Suppressor macrophage (primary cell): Measurements from ENCODE around the gene CTDSPL2.
"Not testable (repeated sequence)": the region's sequence is repeated elsewhere in the genome, so short reads cannot be mapped to it uniquely, and the experiment has no call there.

Source experiments
- DNase-seq, 4 experiments: peaks; one replicate each; pipeline ENCODE4 v3.0.0-alpha.2; 2020 to 2022
- total RNA-seq, 17 experiments: gene quantifications; one replicate each; lab custom pipeline; 2026; ENCODE audit warnings: mixed read lengths in 6 of 17, inconsistent platforms in 3 of 17; lab: John Stamatoyannopoulos, UW

Gene CTDSPL2
- total RNA-seq: 30.0 to 82.4 (median 50.7) reads per million in 17 experiments

DNA sequence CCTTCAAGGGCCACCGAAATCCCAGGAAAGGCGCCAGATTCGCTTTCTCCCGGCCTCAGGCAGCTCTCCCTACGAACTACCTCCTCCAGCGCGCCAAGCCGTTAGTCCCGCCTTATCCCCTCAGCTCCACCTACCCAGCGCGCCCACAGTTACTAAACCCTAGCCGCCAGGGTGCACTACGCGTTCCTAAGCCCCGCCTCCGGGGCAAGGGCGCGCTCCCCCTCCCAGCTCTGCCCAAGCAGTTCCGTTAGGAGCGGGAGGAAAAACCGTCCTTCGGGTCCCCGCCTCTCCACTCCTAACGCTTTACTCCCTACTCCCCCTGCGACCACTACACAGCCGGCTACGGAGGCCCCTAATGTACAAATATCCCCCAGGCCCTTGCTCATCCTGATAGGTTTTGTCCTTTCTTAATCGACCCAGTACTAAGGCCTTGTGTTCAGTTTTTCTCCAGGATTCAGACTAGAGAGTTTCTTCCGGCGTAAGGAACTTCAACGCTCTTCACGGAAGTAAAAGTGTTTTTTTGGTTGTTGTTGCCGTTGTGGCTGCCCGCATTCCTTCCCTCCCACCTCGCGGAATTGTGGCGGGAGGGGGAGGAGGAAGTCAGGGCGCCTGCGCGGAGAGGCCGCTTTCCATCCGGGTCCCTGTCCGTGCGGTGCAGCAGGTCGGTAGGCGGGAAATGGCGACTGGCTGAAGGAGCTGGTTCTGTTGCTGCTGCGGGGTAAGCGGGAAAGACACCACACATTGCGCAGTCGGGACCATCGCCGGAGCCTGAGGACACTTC lies at the start of gene CTDSPL2:
TSS of gene CTDSPL2 (plus strand) at position 655 of the 781 bp plus-strand sequence. CDS start 31,386 bp downstream, outside the sequence.
- DNase-seq: peak; percentile 98 to 99 (median 99)

DNA sequence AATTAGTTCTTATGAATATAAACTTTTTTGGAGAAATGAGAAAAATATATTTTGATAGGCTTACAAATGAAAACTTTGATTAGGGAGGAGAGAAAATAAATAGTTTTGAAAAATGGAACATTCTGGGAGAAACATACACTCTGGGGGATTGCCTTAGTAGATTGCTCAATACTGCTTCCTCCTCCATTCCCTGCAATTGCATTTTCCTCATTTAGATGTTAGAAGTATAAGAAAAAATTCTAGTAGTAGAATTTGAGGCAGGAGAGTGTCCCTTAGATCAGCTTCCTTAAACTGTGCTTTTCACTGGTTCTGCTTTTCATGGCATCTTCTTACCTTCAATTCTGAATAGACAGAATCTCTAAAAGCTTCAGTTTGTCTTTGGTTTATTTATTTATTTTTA lies 46.2 kb upstream of the CTDSPL2 start:
- DNase-seq: peak; percentile 13 to 69 (median 44)

DNA sequence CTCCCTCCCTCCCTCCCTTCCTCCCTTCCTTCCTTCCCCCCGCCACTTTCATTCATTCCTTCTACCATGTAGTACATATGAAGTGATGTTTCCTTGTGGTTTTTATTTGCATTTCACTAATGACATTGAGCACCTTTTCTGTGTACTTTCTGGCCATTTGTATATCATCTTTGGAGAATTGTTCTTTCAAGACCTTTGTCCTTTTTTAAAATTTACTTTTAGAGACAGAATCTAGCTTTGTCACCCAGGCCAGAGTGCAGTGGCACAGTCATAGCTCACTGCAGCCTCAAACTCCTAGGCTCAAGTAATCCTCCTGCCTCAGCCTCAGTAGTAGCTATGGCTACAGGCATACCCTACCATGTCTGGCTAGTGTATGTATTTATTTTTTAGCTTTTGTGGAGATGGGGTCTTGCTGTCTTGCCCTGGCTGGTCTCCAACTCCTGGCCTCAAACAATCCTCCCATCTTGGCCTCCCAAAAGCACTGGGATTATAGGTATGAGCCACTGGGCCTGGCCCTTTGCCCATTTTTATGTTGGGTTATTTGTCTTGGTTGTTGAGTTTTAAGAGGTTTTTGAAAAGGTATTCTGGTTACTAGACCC lies 42.0 kb upstream of the CTDSPL2 start:
- no peak for DNase-seq

DNA sequence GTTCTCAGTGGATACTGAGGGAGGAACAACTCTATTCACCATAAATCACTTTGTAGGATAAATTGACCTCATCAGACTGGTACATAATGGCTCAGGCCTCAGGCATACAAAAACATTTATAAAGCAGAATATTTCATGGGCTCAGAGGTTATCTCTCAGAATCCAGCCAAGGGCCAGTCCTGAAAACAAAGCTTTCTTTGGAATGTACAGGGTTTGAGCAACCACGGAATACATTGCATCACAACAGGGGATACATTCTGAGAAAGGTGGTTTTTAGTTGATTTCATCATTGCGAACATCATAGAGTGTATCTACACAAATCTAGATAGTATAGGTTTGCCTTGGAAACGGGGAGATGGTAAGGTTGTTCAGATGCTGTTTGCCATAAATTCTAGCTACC lies 33.4 kb upstream of the CTDSPL2 start:
- no peak for DNase-seq

DNA sequence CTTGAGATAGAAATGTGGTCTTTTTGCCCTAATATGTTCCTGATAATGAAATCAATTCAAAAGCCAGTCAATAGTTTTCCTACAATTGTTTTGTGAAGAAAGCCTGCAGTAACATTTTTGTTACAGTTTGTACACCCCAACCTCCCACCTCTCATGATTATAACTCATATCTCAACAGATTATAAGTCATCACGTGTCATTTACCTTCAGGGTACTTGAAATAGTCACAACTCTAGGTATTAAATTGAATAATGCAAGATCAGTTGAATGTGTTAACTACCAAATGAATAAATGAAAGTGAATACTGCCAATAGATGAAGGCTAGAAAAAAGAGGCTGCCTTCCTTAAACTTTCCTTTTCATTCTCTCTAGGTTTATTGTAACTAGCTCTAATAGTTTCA lies 32.9 kb upstream of the CTDSPL2 start:
- DNase-seq: no peak

DNA sequence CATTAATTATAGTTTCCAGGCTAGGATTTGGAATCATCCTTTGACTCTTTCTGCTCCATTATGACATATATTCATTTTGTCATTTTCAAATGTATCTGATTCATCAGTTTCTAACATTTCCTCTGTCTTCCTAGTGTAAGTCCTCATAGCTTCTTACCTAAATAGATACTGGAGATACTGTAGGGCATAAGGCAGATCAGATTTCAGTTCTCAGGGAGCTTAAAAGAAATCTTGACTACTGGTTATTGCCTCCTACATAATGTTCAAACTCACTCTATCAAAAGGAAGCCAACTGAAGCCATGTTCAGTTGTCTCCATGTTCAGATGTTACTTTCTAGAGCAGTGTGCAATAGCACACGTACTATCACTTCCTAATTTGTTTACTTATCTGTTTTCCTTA lies 29.6 kb upstream of the CTDSPL2 start:
- no peak for DNase-seq

DNA sequence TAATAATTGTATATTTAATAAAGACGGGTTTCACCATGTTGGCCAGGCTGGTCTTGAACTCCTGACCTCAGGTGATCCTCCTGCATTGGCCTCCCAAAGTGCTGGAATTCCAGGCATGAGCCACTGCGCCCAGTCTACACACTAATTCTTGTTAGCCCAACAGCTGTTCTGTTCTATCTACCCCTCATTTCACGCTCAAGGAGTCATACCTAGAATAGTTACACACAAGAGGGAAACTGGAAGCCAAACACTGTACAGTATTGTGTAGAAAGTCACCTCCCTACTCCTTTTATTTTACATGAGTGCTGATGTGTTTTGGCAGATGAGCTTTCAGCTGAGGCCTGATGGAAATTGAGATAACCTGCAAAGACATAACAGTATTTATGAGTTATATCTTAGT lies 13.4 kb upstream of the CTDSPL2 start:
- DNase-seq: no peak

DNA sequence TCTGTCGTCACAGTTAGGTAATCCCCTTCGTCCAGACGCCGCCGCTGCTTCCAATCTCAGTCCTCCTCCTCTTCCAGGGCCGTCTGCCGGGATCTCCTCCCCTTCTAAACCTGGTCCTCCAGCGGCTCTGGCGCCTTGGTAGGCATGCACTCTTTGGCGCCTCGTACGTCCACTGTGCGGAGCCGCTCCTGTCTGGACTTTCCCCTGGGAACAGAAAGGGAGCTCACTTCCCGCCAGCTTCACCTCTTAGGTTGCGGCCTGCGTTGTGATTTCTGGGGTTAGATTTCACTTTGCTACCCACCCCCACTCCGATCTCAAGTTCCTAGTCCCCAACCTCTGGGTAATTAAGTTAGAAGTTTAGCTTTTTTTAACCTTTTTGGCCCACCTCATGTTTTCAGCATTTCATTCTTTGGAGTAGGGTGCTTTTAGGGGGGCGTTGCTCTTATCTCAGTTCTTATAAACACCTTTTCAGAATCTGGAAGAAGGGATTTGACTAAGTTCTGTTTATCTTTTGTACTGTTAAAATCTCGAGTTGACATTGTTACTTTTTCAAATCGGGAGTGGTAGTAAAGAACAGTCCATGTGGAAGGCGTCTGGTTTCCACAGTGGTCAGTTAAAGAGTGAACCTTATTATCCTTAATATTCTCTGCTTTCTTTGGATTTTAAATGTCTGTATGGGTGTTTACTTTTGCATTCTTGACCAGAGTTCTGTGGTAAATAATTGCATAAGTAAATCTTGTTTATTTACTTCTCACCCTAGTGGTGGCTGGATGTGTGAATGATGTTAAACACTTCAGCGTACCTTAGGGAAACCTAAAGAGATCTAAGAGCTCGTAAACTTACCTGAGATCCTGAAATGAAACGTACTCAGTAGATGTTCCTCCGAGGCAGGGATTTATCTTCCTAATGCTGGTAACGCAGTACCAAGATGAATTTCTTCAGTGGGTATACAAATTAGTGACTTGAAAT lies 611 bp downstream of the CTDSPL2 start:
- DNase-seq: peak in 2 of 4 experiments; percentile 10 to 11

DNA sequence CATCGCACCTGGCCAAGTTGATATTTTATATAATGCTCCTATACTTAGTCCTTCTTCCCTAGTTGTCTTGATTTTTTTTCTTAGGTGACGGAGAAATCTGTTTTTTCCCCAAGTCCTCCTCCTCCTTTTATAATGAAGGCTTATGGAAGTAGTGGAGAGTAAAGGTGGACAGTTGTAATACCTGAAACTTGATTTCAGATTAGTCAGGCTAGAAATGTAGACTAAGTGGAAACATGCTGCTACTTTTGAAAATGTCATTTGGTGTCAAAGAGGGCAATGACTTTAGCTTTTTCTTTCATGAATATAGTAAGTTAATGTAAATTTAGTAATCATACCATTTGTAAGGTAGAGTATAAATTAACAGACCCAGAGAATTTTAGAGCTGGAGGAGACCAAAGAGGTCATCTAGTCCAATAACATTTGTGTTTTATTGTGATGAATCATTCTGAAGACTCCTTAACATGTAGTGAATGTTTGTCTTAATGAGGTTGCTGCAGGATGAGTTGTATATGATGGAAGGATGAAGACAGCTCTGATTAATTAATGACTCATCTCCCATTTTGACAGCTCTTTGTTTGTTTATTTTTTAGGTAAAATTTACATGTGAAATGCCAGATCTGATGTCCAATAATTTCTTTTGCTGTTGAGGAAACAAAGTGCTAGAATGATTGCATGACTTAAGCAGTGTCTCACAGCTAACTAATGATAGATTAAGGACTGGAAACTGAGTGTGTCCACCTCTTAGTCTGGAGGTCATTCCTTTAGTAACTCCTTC lies 8.7 kb downstream of the CTDSPL2 start:
- DNase-seq: no peak

DNA sequence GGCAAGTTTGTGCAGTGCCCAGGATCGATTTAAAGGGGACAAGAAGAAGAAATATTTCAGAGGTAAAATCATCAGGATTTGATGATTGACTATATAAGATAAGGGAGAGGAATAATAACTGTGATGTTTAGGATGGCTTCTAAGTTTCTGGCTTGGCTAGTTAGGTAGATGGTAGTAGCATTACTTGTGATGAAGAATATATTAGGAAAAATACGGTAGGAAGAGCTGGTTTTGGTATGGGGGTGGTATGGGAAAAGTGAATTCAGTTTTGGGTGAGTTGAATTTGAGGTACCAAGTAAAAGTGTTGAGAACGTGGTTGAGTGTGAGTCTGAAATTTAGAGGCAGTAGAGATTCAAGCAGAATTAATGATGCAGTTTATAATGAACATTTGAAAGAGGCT lies 11.0 kb downstream of the CTDSPL2 start:
- no peak for DNase-seq

DNA sequence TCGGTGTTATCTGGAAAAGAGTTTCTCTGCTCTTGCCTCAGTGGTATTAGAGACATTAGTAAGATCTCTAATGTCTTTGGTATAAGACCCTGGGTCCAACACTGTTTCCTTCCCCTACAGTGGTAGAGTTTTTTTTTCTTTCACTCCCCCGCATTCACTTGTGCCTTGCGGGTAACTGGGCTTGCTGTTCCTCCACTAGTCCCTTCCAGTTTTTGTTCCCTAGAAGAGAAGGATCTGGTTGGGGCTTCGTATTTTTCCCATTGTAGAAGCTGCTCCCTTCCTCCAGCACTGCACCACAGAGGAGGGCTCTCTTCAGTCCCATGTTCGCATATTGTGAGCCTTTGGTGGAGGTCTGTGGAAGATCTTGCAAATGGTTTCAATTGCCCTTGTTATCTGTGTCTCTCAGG lies 13.7 kb downstream of the CTDSPL2 start:
- DNase-seq: peak in 2 of 4 experiments; percentile 6 to 9

DNA sequence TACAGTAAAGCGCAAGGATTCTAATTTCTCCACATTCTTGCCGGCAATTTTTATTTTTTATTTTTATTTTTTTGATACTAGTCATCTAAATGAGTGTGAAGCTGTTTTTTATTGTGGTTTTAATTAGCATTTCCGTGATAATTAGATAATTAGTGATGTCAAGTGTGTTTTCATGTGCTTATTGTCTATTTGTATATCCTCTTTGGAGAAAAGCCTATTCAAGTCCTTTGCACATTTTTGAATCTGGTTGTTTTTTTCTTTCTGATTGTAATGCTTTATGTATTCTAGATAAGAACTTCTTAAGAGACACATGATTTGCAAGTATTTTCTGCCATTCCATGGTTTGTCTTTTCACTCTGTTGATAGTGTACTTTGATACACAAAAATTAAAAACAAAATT lies 16.1 kb downstream of the CTDSPL2 start:
- no peak for DNase-seq

DNA sequence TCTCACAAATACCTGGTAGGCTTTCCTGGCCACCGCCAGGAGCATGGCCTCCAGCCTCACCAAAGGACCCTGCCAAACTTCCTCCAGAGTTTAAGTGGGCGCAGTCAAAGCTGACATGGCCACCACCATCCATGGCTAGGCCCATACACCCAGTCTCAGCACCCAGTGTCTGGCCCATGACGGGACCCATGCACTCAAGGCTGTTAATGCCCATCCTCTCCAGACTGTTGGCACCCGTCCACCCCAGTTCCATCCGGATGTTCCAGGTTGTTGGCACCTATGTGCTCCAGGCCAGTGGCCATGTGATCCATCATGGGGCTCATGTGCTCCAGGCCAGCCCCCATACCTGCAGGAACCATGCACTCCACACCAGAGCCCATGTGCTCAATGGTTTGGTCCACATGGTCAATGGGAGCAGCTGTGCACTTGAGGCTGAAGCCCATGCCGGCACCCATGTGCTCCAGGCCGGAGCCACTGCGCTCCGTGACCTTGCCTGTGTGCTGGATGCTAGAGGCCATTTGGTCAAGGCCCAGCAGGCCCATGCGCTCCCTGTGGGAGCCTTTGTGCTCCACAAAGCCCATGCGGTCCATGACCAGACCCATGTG lies 20.4 kb downstream of the CTDSPL2 start:
- DNase-seq: no peak

DNA sequence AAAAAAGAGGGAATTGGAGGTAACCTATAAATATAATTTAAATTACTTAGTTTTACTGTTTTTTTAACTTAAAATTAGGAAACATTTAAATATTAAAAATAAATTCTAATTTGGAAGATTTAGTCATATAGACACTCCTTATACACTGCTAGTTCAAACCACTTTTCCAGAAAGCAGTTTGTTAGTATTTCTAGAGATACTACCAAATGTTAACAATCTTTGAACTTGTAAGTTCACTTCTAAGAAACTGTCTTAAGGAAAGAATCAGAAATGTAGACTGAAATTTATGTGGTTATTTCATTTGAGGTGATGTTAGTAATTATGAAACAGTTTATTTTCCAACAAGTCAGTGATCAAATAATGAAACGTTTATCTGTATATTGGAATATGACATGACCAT lies 22.7 kb downstream of the CTDSPL2 start:
- DNase-seq: no peak

DNA sequence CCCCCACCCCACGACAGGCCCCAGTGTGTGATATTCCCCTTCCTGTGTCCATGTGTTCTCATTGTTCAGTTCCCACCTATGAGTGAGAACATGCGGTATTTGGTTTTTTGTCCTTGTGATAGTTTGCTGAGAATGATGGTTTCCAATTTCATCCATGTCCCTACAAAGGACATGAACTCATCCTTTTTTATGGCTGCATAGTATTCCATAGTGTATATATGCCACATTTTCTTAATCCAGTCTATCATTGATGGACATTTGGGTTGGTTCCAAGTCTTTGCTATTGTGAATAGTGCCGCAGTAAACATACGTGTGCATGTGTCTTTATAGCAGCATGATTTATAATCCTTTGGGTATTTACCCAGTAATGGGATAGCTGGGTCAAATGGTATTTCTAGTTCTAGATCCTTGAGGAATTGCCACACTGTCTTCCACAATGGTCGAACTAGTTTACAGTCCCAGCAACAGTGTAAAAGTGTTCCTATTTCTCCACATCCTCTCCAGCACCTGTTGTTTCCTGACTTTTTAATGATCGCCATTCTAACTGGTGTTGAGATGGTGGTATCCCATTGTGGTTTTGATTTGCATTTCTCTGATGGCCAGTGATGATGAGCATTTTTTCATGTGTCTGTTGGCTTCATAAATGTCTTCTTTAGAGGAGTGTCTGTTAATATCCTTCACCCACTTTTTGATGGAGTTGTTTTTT lies 26.3 kb downstream of the CTDSPL2 start:
- not testable (repeated sequence) for DNase-seq

DNA sequence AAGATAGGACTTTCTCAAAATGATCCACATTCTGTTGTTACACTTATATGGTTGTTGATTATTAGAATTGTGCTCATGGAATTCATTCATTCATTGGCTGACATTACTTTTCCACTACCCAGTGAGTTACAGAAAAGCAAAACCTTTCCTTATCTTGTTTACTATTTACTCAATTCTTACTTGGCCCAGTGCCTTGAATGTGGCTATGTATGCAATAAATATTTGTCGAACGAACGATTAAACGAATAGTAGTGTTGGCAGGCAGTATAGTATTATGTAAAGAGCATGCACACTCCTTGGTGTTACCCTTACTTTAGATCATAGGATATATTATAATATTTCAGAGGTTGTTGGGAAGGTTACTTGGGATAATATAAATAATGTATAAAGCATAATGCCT lies 31.0 kb downstream of the CTDSPL2 start:
- no peak for DNase-seq

DNA sequence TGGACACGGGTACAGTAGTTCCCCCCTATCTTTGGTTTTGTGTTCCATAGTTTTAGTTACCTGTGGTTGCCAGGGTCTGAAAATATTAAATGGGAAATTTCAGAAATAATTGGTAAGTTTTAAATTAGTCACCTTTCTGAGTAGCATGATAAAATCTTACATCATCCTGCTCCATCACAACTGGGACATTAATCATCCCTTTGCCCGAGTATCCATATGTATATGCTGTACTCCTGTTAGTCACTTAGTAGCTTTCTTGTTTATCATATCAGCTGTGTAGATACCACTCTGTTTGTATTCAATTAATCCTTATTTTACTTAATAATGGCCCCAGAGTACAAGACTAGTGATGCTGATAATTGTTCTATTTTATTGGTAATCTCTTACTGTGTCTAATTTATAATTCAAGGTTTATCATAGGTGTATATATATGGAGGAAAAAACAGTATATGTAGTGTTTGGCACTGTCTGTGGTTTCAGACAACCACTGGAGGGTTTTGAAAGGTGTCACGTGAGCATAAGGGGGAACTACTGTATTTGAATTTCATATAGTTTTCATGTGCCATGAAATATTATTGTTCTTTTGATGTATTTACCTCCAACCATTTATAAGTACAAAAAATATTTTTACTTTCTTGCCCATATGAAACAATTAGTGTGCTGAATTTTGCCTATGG lies 41.4 kb downstream of the CTDSPL2 start:
- DNase-seq: peak in 2 of 4 experiments; percentile 14 to 28

DNA sequence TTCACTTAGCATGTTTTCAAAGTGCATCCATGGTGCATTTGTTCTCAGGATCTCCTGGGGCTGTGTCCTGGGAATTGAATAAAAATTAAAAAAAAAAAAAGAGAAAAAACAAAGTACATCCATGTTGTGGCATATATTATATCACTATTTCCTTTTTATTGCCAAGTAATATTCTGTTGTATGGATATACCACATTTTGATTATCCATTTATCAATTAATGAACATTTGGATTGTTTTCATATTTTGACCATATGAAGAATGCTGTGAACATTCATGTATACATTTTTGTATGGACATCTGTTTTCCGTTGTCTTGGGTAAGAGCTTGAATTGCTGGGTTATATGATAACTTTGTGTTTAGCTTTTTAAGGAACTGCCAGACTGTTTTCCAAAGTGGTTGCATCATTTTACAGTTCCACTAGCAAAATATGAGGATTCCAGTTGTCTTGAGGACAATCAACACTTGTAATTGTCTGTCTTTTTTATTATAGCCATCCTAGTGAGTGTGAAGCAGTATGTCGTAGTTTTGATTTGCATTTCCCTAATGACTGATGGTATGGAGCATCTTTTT lies 44.5 kb downstream of the CTDSPL2 start:
- DNase-seq: no peak

DNA sequence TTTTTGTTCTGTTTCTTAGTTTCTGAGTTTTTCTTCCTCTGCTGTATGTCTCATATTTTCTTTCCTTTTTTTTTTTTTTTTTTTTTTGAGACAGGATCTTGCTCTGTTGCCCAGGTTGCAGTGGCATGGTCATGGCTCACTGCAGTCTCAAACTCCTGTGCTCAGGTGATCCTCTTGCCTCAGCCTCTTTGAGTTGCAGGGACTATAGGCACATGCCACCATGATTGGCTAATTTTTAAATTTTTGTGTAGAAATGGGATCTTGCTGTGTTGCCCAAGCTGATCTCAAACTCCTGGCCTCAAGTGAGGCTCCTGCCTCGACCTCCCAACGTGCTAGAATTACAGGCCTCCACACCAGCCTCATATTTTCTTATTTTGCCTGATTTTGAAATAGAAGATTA lies 51.9 kb downstream of the CTDSPL2 start:
- no peak for DNase-seq

DNA sequence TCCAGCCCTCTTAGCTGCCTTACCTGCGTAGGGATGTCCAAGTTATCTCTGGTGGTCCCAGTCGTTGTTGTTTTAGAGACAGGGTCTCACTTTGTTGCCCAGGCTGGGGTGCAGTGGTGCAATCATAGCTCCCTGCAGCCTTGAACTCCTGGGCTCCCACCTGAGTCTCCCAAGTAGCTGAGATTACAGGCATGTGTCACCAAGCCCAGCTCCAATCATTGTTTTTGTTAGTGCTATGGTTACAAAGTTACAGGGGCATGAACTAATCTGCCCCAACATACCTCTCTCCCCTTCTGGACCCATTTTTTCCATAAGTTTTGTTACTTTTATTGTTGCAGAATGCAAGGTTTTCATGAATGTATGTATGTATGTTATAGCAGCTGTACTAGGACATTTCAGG lies 54.7 kb downstream of the CTDSPL2 start:
- DNase-seq: no peak
